Measurements from ENCODE around the gene ZNF638.
"Not testable (repeated sequence)": the region's sequence is repeated elsewhere in the genome, so short reads cannot be mapped to it uniquely, and the experiment has no call there.

The ZNF638 gene, protein sequence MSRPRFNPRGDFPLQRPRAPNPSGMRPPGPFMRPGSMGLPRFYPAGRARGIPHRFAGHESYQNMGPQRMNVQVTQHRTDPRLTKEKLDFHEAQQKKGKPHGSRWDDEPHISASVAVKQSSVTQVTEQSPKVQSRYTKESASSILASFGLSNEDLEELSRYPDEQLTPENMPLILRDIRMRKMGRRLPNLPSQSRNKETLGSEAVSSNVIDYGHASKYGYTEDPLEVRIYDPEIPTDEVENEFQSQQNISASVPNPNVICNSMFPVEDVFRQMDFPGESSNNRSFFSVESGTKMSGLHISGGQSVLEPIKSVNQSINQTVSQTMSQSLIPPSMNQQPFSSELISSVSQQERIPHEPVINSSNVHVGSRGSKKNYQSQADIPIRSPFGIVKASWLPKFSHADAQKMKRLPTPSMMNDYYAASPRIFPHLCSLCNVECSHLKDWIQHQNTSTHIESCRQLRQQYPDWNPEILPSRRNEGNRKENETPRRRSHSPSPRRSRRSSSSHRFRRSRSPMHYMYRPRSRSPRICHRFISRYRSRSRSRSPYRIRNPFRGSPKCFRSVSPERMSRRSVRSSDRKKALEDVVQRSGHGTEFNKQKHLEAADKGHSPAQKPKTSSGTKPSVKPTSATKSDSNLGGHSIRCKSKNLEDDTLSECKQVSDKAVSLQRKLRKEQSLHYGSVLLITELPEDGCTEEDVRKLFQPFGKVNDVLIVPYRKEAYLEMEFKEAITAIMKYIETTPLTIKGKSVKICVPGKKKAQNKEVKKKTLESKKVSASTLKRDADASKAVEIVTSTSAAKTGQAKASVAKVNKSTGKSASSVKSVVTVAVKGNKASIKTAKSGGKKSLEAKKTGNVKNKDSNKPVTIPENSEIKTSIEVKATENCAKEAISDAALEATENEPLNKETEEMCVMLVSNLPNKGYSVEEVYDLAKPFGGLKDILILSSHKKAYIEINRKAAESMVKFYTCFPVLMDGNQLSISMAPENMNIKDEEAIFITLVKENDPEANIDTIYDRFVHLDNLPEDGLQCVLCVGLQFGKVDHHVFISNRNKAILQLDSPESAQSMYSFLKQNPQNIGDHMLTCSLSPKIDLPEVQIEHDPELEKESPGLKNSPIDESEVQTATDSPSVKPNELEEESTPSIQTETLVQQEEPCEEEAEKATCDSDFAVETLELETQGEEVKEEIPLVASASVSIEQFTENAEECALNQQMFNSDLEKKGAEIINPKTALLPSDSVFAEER (N-terminal part only)

DNA sequence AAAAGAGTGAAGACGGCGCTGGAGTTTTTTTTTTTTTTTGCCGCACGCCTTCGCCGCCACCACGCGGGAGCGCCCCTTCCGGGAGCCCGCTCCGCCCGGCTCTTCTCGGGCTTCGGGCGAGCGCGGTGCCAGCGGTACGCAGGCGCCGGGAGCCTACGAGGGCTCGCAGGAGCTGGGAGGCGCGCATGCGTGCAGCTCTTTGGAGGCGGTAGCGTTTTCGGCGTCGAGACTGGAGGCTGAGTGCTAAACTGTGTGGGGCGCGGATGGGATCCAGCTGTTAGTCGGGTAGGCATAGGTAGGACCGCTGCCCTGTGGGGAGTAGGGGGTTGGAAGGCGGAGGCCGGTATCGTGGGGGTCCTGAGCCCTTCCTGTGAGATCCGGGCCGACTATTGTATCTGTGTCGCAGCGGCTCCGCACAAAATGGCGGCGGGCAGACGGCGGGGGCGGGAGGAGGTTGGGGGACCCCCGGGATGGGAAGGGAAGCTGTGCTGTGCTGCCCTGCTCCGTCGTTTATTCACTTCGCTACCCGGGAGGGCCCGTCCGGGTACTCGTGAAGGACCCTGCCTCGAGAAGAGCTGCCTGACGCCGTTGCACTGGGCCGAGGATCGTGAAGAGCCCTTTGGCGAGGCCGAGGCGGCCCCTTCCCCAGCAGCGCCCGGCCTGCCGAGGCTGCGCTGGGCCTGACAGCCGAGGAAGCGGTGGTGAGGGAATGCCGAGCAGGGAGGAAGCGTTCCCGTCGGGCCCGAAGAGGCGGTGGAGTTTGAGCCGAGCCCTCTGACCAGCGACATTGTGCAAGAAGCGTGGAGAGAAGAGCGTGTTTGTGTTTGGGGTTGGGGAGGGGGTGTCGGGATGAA is at the start of gene ZNF638:
Gene ZNF638 (plus strand): TSS at position 202 of the 854 bp plus-strand sequence. CDS start 17,173 bp downstream, outside the sequence.
- peak; percentile 90 for DNase-seq (ENCODE audit: low read depth)

DNA sequence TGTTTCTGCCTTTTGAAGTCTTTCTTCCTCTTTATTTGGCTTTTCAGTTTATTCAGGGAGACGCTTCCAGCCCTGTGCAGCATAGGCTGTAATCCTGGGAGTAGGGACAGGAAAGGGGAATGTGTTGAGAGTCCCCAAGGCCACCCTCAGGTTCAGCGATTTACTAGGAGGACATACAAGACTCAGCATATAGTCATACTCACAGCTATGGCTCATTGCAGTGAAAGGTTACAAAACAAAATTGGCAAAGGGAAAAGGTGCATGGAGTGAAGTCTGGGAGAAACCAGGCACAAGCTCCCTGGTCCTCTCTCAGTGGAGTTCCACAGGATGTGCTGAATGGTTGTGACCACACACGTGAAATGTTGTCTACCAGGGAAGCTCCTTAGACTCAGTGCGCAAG is 49.6 kb upstream of the ZNF638 start:
- no peak for DNase-seq (ENCODE audit: low read depth)

DNA sequence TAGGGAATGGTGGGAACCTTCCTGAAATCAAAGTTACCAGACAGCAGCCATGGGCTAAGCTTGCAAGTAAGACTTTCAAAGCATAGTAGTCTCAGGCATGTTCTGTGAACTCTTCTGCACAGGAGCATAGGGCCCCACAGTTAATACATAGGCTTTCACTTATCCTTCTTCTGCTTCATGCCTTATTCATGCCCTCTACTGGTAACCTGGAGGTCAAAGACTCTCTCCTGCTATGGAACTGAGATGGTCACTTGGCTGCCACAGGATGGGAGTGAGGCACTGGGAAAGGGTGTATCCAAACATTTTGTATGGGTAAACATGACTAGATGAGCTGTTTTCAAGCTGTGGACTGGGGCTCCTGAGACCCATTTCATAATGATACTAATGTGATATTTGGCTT is 49.1 kb upstream of the ZNF638 start:
- DNase-seq (ENCODE audit: low read depth), result no peak

DNA sequence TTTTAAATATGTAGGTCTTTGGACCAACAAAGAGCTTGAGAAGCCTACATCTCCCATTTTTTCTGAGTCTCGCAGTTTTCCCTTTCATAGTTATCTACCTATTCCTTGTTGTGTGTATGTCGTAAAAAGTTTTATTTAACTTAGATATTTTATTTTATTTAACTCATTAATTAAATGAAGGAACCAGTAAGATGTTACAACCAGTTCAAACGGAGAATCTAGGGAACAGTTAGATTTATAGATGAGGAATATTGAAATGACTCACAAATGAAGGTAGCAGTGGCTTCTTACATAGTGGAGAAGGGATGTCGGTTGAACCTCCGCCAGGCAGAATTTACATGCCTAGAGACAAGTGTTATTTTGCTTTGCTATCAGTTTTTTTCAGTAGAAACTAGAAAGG is 48.5 kb upstream of the ZNF638 start:
- DNase-seq (ENCODE audit: low read depth), result no peak

DNA sequence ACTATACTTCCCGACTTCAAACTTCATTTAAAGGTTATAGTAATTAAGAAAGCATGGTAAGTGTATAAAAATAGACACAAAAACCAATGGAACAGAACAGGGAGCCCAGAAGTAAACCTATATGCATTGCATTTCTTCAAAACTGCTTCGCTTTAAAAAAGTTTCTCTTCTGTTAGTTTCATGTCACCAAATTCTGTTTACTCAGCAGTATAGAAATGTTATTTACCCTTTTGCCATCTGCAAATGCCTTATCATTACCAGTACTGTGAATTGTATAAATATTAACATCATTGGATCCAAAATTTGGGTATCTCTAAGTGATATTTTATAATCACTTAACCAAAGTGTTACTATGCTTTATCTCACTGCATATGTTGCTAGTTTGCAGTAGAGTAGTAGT is 45.9 kb upstream of the ZNF638 start:
- DNase-seq (ENCODE audit: low read depth), result no peak

DNA sequence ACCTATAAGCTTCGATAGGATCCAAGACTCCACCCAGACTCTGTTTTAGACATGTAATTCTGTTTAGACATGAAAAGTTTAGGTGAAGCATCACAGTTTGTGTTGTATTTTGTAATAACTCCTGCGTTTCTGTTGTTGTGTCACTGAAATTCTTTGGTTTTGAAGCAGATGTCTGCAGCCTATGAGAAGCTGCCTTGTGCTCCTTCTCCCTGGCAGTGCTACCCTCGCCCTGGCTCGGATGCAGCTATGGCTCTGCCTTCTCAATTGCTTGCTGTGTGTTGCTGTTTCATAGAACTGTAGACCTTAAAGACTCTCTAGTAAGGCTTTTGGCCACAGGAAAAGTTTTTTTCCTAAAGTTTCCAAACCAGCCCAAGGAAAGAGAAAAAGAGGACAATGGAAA is 40.2 kb upstream of the ZNF638 start:
- peak; percentile 53 for DNase-seq (ENCODE audit: low read depth)

DNA sequence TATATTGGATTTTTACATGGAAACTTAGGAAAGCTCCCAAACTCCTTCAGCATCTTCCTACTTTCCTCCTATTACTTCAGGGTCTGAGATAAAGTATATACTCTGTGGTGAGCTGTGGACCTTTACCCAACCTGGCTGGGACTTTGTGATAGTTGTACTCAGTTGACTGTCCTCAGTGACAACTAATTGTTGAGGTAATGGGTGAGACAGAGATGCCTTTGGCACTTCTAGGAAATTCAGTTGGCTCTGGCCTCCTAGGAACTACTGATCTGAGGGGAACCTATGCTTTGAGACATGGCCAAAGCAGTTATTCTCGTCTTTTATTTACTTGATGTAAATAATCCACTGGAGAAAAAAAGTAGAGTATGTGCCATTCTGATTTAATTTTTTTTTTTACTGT is 39.4 kb upstream of the ZNF638 start:
- no peak for DNase-seq (ENCODE audit: low read depth)

DNA sequence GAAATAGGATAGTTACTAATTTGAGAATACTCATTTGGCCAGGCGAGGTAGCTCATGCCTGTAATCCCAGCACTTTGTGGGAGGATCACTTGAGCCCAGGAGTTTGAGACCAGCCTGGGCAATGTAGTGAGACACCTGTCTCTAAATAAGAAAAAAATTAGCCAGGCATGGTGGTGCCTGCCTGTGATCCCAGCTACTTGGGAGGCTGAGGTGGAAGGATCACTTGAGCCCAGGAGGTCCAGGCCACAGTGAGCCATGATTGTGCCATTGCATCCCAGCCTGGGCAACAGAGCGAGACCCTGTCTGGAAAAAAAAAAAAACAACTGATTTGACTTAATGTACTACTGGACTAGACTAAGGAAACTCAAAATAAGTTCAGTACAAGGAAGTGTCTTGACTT is 32.7 kb upstream of the ZNF638 start:
- no peak for DNase-seq (ENCODE audit: low read depth)

DNA sequence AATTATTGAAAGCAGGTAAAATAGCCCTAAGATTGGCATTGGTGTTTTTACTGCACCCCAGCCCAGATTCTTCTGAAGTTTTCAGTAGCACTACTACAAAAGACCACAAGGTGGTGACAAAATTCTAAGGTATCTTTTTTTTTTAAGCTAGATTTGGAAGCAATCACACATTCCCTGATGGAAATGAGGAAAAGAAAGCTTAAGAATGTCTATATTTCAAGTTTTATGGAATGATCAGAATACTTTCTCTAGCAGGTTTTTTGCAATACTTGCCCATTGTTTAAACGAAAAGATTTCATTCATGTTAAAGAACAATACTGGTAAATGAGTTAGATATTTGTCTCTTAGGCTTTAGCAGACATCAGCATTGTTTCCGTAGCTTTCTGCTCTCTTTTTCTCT is 32.1 kb upstream of the ZNF638 start:
- DNase-seq (ENCODE audit: low read depth), result peak; percentile 11

DNA sequence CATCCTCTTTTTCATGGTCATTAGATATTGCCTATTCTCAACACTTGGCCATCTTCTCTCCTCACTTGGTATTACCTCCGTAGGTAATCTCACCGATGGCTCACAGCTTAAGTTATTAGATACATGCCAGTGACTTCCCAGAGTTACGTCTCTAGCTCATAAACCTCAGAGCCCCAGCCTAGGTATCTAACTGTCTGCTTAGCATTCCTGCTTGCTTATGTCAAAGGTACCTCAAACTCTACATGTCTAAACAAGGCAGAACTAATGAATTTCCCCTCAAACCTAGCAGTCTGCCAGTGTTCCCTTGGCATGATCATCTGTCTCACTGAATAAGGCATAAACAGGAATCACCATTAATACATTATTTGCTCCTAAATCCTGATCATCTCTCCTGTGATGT is 27.7 kb upstream of the ZNF638 start:
- DNase-seq (ENCODE audit: low read depth), result no peak

DNA sequence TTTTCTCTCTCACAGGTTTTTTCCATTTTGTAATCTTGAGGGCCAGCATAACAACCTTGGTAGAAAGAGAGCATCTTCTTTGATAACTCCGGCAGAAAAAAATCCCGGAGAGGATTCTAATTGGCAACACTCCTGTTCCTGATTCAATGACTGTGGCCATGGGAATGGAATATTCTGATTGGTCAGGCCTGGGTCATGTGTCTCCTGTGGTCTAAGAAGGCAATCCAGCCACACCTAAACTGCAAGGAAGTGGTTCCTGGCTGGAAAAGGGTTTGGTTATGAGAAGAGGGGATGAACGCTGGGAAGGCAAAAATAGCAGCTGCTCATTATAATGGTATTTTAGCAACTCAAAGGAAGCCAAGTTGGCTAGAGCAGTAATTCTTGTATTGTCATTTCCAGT is 24.8 kb upstream of the ZNF638 start:
- peak; percentile 22 for DNase-seq (ENCODE audit: low read depth)

DNA sequence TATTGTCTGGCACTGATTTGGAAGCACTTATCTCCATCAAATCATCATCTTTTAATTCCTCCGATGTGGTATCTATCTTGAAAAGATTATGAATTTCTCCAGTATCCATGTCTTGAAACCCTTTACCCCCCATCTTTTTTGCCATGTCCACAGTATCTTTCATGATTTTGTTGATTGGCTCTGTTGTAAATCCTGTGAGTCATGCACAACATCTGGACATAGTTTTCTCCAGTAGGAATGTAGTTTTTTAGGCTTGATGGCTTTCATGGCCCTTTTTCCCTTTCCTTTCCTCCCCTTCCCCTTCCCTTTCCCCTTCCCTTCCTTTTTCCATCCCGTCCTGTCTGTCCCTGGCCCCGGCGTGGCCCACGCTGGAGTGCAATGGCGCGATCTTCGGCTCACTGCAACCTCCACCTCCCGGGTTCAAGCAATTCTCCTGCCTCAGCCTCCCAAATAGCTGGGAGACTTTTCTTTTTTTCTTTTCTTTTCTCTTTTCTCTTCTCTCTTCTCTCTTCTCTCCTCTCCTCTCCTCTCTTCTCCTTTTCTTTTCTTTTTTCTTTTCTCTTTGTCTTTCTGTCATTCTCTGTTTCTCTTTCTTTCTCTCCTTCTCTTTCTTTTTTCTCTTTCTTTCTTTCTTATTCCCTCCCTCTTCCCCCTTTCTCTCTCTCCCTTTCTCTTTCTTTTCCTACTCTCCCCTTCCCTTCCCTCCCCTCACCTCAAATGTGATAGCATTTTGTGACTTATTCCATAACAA is 18.4 kb upstream of the ZNF638 start:
- peak; percentile 4 for DNase-seq (ENCODE audit: low read depth)

DNA sequence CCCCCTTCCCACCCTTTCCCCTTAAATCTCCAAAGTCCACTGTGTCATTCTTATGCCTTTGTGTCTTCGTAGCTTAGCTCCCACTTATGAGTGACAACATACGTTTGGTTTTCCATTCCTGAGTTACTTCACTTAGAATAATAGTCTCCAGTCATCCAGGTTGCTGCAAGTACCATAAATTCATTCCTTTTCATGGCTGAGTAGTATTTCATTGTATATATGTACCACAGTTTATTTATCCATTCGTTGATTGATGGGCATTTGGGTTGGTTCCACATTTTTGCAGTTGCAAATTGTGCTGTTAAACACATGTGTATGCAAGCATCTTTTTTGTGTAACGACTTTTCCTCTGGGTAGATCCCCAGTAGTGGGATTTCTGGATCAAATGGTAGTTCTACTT is 14.5 kb upstream of the ZNF638 start:
- DNase-seq (ENCODE audit: low read depth), result no peak

DNA sequence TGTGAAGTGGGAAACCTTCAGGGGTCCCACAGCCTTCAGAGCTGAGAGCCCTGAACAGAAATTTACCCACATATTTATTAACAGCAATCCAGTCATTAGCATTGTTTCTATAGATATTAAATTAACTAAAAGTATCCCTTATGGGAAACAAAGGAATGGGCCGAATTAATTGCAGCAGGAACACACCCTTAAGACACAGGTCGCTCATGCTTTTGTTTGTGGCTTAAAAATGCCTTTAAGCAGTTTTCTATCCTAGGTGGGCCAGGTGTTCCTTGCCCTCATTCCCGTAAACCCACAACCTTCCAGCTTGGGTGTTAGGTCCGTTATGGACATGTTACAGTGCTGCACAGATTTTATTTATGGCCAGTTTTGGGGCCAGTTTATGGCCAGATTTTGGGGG is 13.7 kb upstream of the ZNF638 start:
- not testable (repeated sequence) for DNase-seq (ENCODE audit: low read depth)

DNA sequence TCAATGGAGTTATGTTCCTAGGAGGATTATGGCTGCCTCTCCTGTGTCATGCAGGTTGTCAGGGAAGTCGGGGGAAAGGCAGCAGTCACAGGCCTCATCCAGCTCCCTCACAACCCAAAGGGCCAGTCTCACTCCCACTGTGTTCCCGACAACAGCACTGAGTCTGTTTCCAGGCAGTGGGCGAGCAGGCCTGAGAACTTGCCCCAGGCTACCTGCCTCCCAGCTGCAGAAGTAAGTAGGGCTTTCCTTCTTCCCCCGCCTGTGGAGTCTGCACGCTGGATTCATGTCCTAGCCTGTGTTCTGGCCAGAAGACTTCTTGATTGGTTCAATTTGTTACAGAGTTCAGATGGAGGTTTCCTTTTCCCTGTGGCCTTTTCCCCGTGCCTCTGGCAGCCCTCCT is 8.2 kb upstream of the ZNF638 start:
- no peak for DNase-seq (ENCODE audit: low read depth)

DNA sequence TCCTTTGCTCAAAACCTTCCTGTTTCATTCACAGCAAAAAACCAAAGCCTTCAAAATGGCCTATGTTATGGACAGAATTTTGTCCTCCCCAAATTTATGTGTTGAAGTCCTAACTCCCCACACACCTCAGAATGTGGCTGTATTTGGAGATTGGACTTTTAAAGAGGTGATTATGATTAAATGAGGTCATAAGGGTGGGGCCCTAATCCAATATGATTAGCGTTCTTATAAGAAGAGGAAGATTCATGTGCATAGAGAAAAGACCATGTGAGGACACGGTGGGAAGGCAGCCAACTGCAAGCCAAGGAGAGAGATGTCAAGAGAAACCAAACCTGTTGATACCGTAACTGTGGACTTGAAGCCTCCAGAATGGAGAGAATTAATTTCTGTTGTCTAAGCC is 4.6 kb upstream of the ZNF638 start:
- DNase-seq (ENCODE audit: low read depth), result no peak

DNA sequence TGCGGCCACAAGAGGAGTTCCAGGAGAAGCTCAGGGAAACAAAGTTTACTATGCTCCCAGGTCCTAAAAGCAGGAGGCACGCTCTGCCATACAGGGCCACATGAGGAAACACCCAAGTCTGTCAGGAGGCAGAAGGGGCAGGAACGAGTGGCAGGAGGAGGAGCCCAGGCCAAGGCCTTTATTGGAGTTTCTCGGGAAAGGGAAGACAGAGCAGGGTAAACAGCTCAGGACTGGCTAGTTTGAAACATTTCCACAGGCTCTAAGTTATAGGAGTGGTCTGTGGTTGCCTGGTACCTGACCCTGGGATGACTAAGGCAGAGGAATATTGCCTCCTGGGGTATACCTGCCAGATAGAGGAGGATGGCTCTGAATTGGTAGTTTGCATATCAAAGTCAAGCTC is 3.7 kb upstream of the ZNF638 start:
- no peak for DNase-seq (ENCODE audit: low read depth)

DNA sequence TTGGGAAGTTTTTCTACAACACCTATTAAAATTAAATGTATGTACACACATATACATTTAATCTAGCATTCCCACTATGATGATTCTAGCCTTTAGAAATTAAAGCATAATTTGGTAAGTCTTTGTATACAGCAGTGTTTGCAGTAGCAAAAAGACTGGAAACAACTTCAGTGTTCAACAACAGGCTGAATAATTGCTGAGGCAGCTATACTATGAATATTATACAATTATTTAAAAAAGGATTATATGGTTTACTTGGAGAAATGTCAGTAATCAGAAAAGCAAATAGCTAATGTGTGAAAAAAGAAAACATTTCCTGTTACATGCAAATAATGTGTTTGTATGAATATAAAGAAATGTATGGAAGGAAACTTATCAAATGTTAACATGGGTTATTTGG is 1.4 kb upstream of the ZNF638 start:
- DNase-seq (ENCODE audit: low read depth), result no peak

DNA sequence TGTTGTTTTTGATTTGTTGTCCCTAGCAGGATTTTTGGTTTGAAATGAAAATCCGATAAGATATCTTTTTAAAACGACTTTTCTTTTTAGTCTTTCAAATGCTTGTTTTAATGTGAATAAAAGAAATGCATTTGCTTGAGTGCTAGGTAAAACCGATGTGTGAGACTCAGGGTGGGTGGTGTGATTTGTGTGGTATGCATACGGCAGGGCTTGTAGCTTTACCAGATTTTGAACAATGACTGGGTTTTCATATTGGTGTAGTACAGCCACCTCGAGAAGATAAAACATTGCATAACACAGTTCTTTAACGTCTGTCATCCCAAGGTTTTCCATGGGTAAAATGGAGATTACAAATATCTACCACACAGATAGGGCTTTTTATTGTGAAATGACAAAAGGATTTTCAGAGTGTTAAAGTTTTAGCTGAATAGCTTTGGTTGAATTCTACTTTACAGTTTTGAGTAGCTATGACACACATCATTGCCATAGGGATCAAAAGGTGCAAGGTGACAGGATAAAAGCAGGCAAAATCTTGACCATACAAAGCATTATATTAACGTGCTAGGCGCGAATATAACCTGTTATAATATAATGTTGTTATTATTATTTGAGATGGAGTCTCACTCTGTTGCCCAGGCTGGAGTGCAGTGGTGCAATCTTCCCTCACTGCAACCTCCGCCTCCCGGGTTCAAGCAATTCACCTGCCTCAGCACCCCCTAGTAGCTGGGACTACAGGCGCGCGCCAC is 824 bp upstream of the ZNF638 start:
- DNase-seq (ENCODE audit: low read depth), result no peak

DNA sequence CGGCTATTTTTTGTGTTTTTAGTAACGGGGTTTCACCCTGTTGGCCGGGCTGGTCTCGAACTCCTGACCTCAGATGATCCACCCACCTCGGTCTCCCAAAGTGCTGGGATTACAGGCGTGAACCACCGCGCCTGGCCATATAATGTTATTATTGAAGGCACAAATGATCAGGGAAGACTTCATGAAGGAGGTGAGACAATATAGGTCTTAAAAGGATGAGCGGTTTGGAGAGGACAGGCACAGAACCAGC is 326 bp upstream of the ZNF638 start:
- DNase-seq (ENCODE audit: low read depth), result not testable (repeated sequence)

DNA sequence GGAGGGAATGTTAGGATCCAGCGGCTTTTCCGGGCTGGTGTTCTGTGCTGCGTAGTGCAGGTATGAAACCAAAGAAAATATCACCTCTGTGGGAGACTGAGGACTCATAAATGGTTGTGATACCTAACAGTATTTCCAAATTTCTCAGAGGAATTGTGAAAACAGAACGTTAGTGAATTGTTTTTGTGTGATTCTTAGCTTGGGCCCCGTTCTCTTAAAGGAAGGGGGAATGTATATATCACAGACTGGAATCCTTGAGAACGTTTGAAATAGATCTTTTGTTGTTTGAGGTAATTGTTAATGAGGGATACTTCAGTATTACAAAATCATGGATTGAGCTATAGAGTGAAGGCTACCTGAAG is 834 bp downstream of the ZNF638 start:
- no peak for DNase-seq (ENCODE audit: low read depth)

All from fibroblast of gingiva (primary cell).